Myocyte (in vitro differentiated cells): ENCODE results near the gene GJC2. TPM values are rescaled to one million over a fixed set of nuclear protein-coding genes. Genes with fewer than 3 reads are reported as not detected.

Experiments used
- DNase-seq: peaks from one replicate; pipeline ENCODE4 v3.0.0-alpha.2; 2012; ENCODE audit warnings: low read depth
- total RNA-seq: library from RNA; depleted of rRNA; stranded (reverse); fragments of >200 nt; gene quantifications from 2 replicates; pipeline ENCODE4 v1.2.3, GENCODE V29; 2014

GJC2 gene
- total RNA-seq, 1 donor from 2014 or later: 0.80 TPM

GRCh38 chr1:228156515-228156881 lies 6.8 kb downstream of the GJC2 start:
- no peak for DNase-seq

GRCh38 chr1:228156941-228157728 lies 7.4 kb downstream of the GJC2 start:
- DNase-seq: no peak

DNA sequence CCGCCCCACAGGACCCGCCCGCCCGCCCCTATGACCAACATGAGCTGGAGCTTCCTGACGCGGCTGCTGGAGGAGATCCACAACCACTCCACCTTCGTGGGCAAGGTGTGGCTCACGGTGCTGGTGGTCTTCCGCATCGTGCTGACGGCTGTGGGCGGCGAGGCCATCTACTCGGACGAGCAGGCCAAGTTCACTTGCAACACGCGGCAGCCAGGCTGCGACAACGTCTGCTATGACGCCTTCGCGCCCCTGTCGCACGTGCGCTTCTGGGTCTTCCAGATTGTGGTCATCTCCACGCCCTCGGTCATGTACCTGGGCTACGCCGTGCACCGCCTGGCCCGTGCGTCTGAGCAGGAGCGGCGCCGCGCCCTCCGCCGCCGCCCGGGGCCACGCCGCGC lies 8.0 kb downstream of the GJC2 start:
- DNase-seq: no peak

DNA sequence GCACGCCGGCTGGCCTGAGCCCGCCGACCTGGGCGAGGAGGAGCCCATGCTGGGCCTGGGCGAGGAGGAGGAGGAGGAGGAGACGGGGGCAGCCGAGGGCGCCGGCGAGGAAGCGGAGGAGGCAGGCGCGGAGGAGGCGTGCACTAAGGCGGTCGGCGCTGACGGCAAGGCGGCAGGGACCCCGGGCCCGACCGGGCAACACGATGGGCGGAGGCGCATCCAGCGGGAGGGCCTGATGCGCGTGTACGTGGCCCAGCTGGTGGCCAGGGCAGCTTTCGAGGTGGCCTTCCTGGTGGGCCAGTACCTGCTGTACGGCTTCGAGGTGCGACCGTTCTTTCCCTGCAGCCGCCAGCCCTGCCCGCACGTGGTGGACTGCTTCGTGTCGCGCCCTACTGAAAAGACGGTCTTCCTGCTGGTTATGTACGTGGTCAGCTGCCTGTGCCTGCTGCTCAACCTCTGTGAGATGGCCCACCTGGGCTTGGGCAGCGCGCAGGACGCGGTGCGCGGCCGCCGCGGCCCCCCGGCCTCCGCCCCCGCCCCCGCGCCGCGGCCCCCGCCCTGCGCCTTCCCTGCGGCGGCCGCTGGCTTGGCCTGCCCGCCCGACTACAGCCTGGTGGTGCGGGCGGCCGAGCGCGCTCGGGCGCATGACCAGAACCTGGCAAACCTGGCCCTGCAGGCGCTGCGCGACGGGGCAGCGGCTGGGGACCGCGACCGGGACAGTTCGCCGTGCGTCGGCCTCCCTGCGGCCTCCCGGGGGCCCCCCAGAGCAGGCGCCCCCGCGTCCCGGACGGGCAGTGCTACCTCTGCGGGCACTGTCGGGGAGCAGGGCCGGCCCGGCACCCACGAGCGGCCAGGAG lies 8.6 kb downstream of the GJC2 start:
- DNase-seq: no peak

GRCh38 chr1:228159008-228159665 lies 9.4 kb downstream of the GJC2 start:
- DNase-seq: no peak

- DNase-seq: no peak
Observed at GRCh38 chr1:228160201-228160761, 10.6 kb downstream of the GJC2 start.

DNA sequence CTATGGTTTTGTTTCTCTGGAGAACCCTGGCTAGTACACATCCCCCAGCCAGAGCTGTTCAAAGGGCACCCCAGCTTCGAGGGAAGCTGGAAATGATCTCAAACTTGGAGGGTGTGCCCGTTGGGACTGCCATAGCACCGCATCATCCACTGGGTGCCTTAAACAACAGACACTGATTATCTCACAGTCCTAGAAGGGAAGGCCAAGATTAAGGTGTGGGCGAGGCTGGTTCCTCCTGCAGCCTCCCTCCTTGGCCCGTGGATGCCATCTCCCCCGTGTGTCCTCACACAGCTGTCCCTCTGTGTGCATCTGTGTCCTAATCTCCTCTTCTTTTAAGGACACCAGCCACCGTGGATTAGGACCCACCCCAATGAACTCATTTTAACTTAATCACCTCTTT lies 11.6 kb downstream of the GJC2 start:
- DNase-seq: peak; percentile 8

GRCh38 chr1:228161866-228162265 lies 12.1 kb downstream of the GJC2 start:
- DNase-seq: no peak

GRCh38 chr1:228162286-228163006 lies 12.7 kb downstream of the GJC2 start:
- DNase-seq: no peak

GRCh38 chr1:228163007-228163753 lies 13.4 kb downstream of the GJC2 start:
- DNase-seq: peak; percentile 22

- no peak for DNase-seq
Observed at GRCh38 chr1:228163776-228164519, 14.2 kb downstream of the GJC2 start.

- no peak for DNase-seq
Observed at GRCh38 chr1:228164561-228165371, 15.0 kb downstream of the GJC2 start.

DNA sequence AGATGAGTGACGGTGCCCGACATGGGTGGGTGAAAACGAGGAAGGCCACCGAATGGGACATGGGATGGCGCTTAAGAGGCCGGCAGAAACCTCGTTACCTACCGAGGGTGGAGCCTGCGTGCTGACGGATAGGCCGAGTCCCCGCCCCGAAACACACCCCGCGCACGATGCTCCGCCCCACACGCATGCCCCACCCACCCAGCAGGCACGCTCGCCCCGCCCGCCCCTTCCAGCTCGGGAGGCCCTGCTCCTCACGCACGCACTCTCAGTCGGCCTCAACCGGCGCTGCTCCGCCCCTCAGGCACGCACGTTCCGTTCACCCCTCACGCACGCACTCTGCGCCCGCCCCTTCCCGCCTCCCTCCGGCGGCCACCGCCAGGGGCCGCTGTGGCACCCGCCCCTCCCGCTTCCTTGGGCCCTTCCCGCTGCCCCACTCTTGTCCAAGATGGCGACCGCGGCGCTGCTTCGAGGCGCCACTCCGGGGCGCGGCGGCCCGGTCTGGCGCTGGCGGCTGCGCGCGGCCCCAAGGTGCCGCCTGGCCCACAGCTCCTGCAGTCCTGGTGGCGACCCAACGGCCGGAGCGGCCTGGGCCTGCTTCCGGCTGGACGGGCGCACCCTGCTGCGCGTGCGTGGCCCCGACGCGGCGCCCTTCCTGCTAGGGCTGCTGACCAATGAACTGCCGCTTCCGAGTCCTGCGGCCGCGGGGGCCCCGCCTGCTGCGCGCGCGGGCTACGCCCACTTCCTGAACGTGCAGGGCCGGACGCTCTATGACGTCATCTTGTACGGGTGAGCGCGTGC lies 15.8 kb downstream of the GJC2 start, which contains the start of gene IBA57:
IBA57 (plus strand) TSS at position 433 of the 798 bp plus-strand sequence; CDS start at position 446, 13 bp downstream.
- peak; percentile 98 for DNase-seq

GRCh38 chr1:228166170-228166936 lies 16.6 kb downstream of the GJC2 start:
- DNase-seq: peak; percentile 90

- no peak for DNase-seq
Observed at GRCh38 chr1:228168563-228169270, 19.0 kb downstream of the GJC2 start.

GRCh38 chr1:228169345-228169744 lies 19.6 kb downstream of the GJC2 start:
- DNase-seq: no peak
